Osteocyte (in vitro differentiated cells): ENCODE data around the gene SELENOI. TPM values are rescaled to one million over a fixed set of nuclear protein-coding genes. Genes with fewer than 3 reads are reported as not detected.

Experiments
- DNase-seq: peaks from one replicate; pipeline ENCODE4 v3.0.0; 2021; ENCODE audit warnings: mixed read lengths; ENCODE audit not compliant: unreplicated experiment; ENCODE audit errors: extremely low spot score
- H3K27ac Mint-ChIP-seq: one replicate; pipeline ENCODE4 v1.8.0; 2021; ENCODE audit warnings: mild to moderate bottlenecking, mixed read lengths; ENCODE audit not compliant: unreplicated experiment
- H3K27me3 Mint-ChIP-seq: one replicate; pipeline ENCODE4 v1.8.0; 2021; ENCODE audit warnings: mixed read lengths; ENCODE audit not compliant: unreplicated experiment
- H3K36me3 Mint-ChIP-seq: one replicate; pipeline ENCODE4 v1.8.0; 2021; ENCODE audit warnings: mixed read lengths; ENCODE audit not compliant: unreplicated experiment
- H3K4me1 Mint-ChIP-seq: one replicate; pipeline ENCODE4 v1.8.0; 2021; ENCODE audit warnings: mixed read lengths; ENCODE audit not compliant: unreplicated experiment
- H3K4me3 Mint-ChIP-seq: one replicate; pipeline ENCODE4 v1.8.0; 2021; ENCODE audit warnings: mild to moderate bottlenecking, moderate library complexity, mixed read lengths; ENCODE audit not compliant: unreplicated experiment
- H3K9me3 Mint-ChIP-seq: one replicate; pipeline ENCODE4 v1.8.0; 2021; ENCODE audit warnings: mixed read lengths; ENCODE audit not compliant: unreplicated experiment
- CTCF ChIP-seq: fragments of 200-600 bp; sonication (generic); IDR thresholded peaks from 2 replicates; pipeline ENCODE4 v1.5.0; 2021; ENCODE audit warnings: antibody characterized with exemption, mild to moderate bottlenecking, moderate library complexity
- total RNA-seq: library from RNA; stranded (reverse); gene quantifications from 2 replicates; pipeline ENCODE4 v1.2.1, GENCODE V29; 2021

SELENOI gene
- total RNA-seq, 1 donor from 2014 or later, result 16.1 TPM

GRCh38 chr2:26382564-26382963 lies 36.6 kb downstream of the SELENOI start:
- TF ChIP-seq CTCF, result no peak
- H3K27me3 Mint-ChIP-seq, result no peaks in the 10 kb centered on the region
- H3K4me1 Mint-ChIP-seq, result peaks cover 4% of the 10 kb centered on the region
- H3K36me3 Mint-ChIP-seq, result peaks cover 28% of the 10 kb centered on the region
- H3K4me3 Mint-ChIP-seq, result no peak overlapping the region
- H3K9me3 Mint-ChIP-seq, result no peaks in the 10 kb centered on the region
- no peak for DNase-seq
- peak overlapping the region; percentile 12 for H3K27ac Mint-ChIP-seq

- H3K36me3 Mint-ChIP-seq, result peaks cover 21% of the 10 kb centered on the region
- no peak overlapping the region for H3K27ac Mint-ChIP-seq
- no peak for DNase-seq
- peaks cover 4% of the 10 kb centered on the region for H3K4me1 Mint-ChIP-seq
- no peak overlapping the region for H3K4me3 Mint-ChIP-seq
- H3K9me3 Mint-ChIP-seq, result no peaks in the 10 kb centered on the region
- no peaks in the 10 kb centered on the region for H3K27me3 Mint-ChIP-seq
- no peak for TF ChIP-seq CTCF
These were observed 38.2 kb downstream of the SELENOI start for GRCh38 chr2:26384183-26384582.

DNA sequence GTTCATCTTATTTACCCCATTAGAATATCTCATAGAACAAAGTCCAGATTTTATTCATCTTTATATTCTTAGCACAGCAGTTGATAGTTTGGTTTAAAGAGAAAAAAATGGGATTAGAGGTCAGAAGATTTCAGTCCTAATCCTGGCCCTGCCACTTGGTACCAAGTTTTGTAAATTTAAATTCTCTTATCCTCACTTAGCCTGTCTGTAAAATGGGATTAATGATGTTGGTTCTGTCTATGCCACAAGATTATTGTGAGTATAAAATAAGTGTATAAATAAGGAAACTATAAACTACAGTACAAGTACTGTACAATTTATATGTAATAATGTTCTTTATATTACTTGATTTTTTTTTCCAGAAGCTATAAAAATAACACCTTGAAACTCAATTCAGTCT lies 38.7 kb downstream of the SELENOI start:
- TF ChIP-seq CTCF, result no peak
- no peaks in the 10 kb centered on the region for H3K27me3 Mint-ChIP-seq
- H3K36me3 Mint-ChIP-seq, result peaks cover 25% of the 10 kb centered on the region
- H3K9me3 Mint-ChIP-seq, result no peaks in the 10 kb centered on the region
- DNase-seq, result no peak
- no peak overlapping the region for H3K4me3 Mint-ChIP-seq
- H3K27ac Mint-ChIP-seq, result no peak overlapping the region
- H3K4me1 Mint-ChIP-seq, result peaks cover 4% of the 10 kb centered on the region

GRCh38 chr2:26387189-26387588 lies 41.2 kb downstream of the SELENOI start:
- Mint-ChIP-seq H3K36me3 (peaks cover 25% of the 10 kb centered on the region), H3K4me1 (peaks cover 4% of the 10 kb centered on the region), H3K27ac (no peak overlapping the region), H3K27me3 (no peaks in the 10 kb centered on the region), H3K9me3 (no peaks in the 10 kb centered on the region), H3K4me3 (no peak overlapping the region)
- no peak for TF ChIP-seq CTCF
- DNase-seq, result no peak

DNA sequence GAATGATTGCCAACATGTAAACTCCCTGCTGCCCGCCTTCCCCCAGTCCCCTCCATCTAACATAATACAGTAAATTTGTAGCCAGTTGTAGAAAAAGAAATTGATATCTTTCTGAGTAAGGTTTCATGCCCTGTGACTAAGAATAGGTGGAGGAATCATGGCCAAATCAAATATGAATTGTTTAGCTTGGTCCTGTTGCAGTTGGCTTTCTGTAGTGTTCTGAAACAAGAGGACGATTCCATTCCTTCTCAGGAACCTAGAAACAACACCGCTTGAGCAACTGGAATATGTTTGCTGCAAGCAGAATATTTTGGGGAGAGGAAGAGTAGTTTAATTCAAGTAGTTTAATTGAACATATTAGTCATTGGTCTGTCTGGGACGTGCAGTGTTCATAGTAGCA lies 48.8 kb downstream of the SELENOI start:
- TF ChIP-seq CTCF, result no peak
- Mint-ChIP-seq H3K27ac (no peak overlapping the region), H3K36me3 (peaks cover 10% of the 10 kb centered on the region), H3K4me1 (peaks cover 6% of the 10 kb centered on the region), H3K9me3 (no peaks in the 10 kb centered on the region), H3K27me3 (no peaks in the 10 kb centered on the region), H3K4me3 (no peak overlapping the region)
- no peak for DNase-seq
